Chondrocyte (in vitro differentiated cells): ENCODE measurements around the gene NINL. TPM values are rescaled to one million over a fixed set of nuclear protein-coding genes. Genes with fewer than 3 reads are reported as not detected.
A peak's percentile ranks its signal among the peaks of the same experiment; 100 is the strongest.
"Not testable (repeated sequence)": the region's sequence is repeated elsewhere in the genome, so short reads cannot be mapped to it uniquely, and the experiment has no call there.

ENCODE experiments used
- DNase-seq: peaks from one replicate; pipeline ENCODE4 v3.0.0; 2021; ENCODE audit warnings: mixed read lengths, low spot score
- H3K27ac Mint-ChIP-seq: one replicate; pipeline ENCODE4 v1.8.0; 2021; ENCODE audit warnings: mild to moderate bottlenecking, moderate library complexity, mixed read lengths; ENCODE audit not compliant: unreplicated experiment
- H3K27me3 Mint-ChIP-seq: 2 replicates; pipeline ENCODE4 v1.8.0; 2021; ENCODE audit warnings: low read depth, mixed read lengths
- H3K36me3 Mint-ChIP-seq: 2 replicates; pipeline ENCODE4 v1.8.0; 2021; ENCODE audit warnings: low read depth, mixed read lengths
- H3K4me1 Mint-ChIP-seq: 2 replicates; pipeline ENCODE4 v1.8.0; 2021; ENCODE audit warnings: low read depth, mild to moderate bottlenecking, mixed read lengths
- H3K4me3 Mint-ChIP-seq: one replicate; pipeline ENCODE4 v1.8.0; 2021; ENCODE audit warnings: mild to moderate bottlenecking, moderate library complexity, mixed read lengths; ENCODE audit not compliant: unreplicated experiment
- H3K9me3 Mint-ChIP-seq: 2 replicates; pipeline ENCODE4 v1.8.0; 2021; ENCODE audit warnings: low read depth, mixed read lengths
- CTCF ChIP-seq: fragments of 200-600 bp; sonication (generic); IDR thresholded peaks from 2 replicates; pipeline ENCODE4 v1.5.0; 2021; ENCODE audit warnings: antibody characterized with exemption, mild to moderate bottlenecking, moderate library complexity
- long read RNA-seq: library from polyadenylated mRNA; stranded (forward); transcript quantifications from one replicate; pipeline ENCODE4 v2.0.0, GENCODE V29; 2021
- total RNA-seq: library from RNA; stranded (reverse); gene quantifications from 3 replicates; pipeline ENCODE4 v1.2.1, GENCODE V29; 2021

The NINL gene
- total RNA-seq: 10.6 to 12.3 TPM (median 10.7 TPM) in 3 replicates
- long read RNA-seq, full-length matches to known transcripts: 2 of 15 reads
- long read RNA-seq, partial matches to known transcripts: 4 of 15 reads
- long read RNA-seq, other reads (novel, unspliced or antisense): 9 of 15 reads

DNA sequence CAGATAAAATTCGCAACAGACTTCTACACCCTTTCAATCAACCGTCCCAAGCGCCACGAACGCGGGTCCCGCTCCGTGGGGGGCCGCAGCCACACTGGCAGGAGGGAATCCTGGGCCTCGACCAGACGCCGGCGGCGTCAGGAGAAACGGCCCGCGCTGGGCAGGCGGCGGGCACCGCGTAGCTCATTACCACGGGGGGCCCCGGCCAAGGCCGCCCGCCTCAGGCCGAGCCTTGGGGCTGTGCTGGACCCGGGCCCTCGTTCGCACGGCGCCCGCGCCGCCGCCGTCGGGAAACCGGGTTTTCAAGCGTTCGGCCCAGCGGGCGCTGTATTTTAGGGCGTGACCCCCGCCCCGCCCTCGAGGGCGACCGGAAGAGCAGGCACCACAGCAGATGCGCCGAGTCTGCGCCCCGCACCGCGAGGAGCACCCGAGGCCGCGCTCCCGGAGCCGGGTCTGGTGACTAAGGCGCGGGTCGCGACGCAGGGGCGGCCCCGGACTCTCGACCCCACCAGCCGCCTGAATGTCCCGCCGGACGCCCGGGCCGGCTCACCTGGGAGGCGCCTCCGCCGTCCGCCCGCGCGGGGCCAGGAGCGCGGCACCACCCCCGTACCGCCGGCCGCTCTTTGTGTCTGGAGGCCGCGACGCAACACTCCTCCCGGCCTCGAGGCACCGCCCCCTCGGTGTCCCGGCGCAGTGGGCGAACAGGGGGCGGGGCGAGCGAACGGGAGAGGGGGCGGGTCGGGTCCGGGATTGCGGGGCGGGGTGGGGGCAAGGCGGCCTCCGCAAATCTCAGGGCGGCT, at the start of gene NINL:
Gene NINL (minus strand): TSS at position 627 of the 800 bp plus-strand sequence. CDS start 58,944 bp downstream, outside the sequence.
- no peaks in the 10 kb centered on the region for H3K36me3 Mint-ChIP-seq
- no peak for TF ChIP-seq CTCF
- no peak for DNase-seq
- H3K4me3 Mint-ChIP-seq: peak within 1 kb of the TSS; percentile 81
- peak within 1 kb of the TSS; percentile 81 for H3K27ac Mint-ChIP-seq
- H3K27me3 Mint-ChIP-seq: no peaks in the 10 kb centered on the region
- H3K4me1 Mint-ChIP-seq: peaks cover 24% of the 10 kb centered on the region
- no peaks in the 10 kb centered on the region for H3K9me3 Mint-ChIP-seq

- no peak for DNase-seq
- no peak for TF ChIP-seq CTCF
- peaks cover 8% of the 10 kb centered on the region for H3K36me3 Mint-ChIP-seq
- no peaks in the 10 kb centered on the region for H3K27me3 Mint-ChIP-seq
- H3K4me3 Mint-ChIP-seq: no peak overlapping the region
- H3K9me3 Mint-ChIP-seq: no peaks in the 10 kb centered on the region
- no peak overlapping the region for H3K27ac Mint-ChIP-seq
- no peaks in the 10 kb centered on the region for H3K4me1 Mint-ChIP-seq
Observed at GRCh38 chr20:25632940-25633790, 47.8 kb upstream of the NINL start.

- H3K4me3 Mint-ChIP-seq, H3K4me1 Mint-ChIP-seq, H3K36me3 Mint-ChIP-seq, DNase-seq, H3K27me3 Mint-ChIP-seq, H3K27ac Mint-ChIP-seq, H3K9me3 Mint-ChIP-seq: not testable (repeated sequence)
Observed at GRCh38 chr20:25630615-25631014, 45.3 kb upstream of the NINL start.

- Mint-ChIP-seq H3K9me3 (no peaks in the 10 kb centered on the region), H3K27ac (no peak overlapping the region), H3K4me1 (no peaks in the 10 kb centered on the region), H3K27me3 (no peaks in the 10 kb centered on the region), H3K36me3 (peaks cover 3% of the 10 kb centered on the region), H3K4me3 (no peak overlapping the region)
- no peak for DNase-seq
- no peak for TF ChIP-seq CTCF
Observed at GRCh38 chr20:25629816-25630499, 44.6 kb upstream of the NINL start.

- H3K27ac Mint-ChIP-seq: no peak overlapping the region
Observed at GRCh38 chr20:25626779-25627178, 41.4 kb upstream of the NINL start.

More at GRCh38 chr20:25626779-25627178, 41.4 kb upstream of the NINL start:
- no peak for DNase-seq
- H3K9me3 Mint-ChIP-seq: no peaks in the 10 kb centered on the region
- H3K4me3 Mint-ChIP-seq: no peak overlapping the region
- TF ChIP-seq CTCF: no peak
- no peaks in the 10 kb centered on the region for H3K27me3 Mint-ChIP-seq
- peaks cover 19% of the 10 kb centered on the region for H3K4me1 Mint-ChIP-seq
- peaks cover 1% of the 10 kb centered on the region for H3K36me3 Mint-ChIP-seq
